Natural killer cell (primary cell): ENCODE results near the gene TTC7B. TPM values are rescaled to one million over a fixed set of nuclear protein-coding genes. Genes with fewer than 3 reads are reported as not detected.

ENCODE experiments used
- ATAC-seq, 3 donors: fragments of 150-1000 bp in 2 of 3; fragments of 200-7000 bp in 1 of 3; cut with Tn5 transposase; 1 replicate in 1 of 3; 2 replicates in 2 of 3; pipeline ENCODE4 v1.10.0; 2021; ENCODE audit warnings: mild to moderate bottlenecking in 2 of 3, moderate library complexity in 2 of 3
- DNase-seq, 2 donors: peaks; one replicate each; pipeline versions ENCODE4 v3.0.0 to v3.0.0-alpha.2; 2013 to 2021; ENCODE audit warnings: mixed read lengths in 1 of 2
- H3K27ac ChIP-seq: one replicate; pipeline ENCODE4 v1.5.1; 2013; ENCODE audit warnings: mild to moderate bottlenecking, low read length
- H3K27me3 ChIP-seq: one replicate; pipeline ENCODE4 v1.6.1; 2013; ENCODE audit warnings: low read length; ENCODE audit not compliant: control insufficient read depth, insufficient read depth
- H3K36me3 ChIP-seq: one replicate; pipeline ENCODE4 v1.6.1; 2013; ENCODE audit warnings: low read length; ENCODE audit not compliant: control insufficient read depth, insufficient read depth
- H3K4me1 ChIP-seq: one replicate; pipeline ENCODE4 v1.6.1; 2013; ENCODE audit warnings: low read length; ENCODE audit not compliant: control insufficient read depth, insufficient read depth
- H3K4me3 ChIP-seq: one replicate; pipeline ENCODE4 v1.5.1; 2013; ENCODE audit warnings: low read length
- H3K9me3 ChIP-seq: one replicate; pipeline ENCODE4 v1.6.1; 2013; ENCODE audit warnings: low read length; ENCODE audit not compliant: control insufficient read depth, insufficient read depth
- H3K27ac Mint-ChIP-seq, 2 donors: one replicate each; pipeline ENCODE4 v1.8.0; 2022; ENCODE audit warnings: mild to moderate bottlenecking in 2 of 2, mixed read lengths in 2 of 2, moderate library complexity in 1 of 2
- H3K27me3 Mint-ChIP-seq, 2 donors: one replicate each; pipeline ENCODE4 v1.8.0; 2022; ENCODE audit warnings: low read depth in 2 of 2, mixed read lengths in 2 of 2
- H3K36me3 Mint-ChIP-seq: one replicate; pipeline ENCODE4 v1.8.0; 2022; ENCODE audit warnings: mixed read lengths
- H3K4me1 Mint-ChIP-seq, 2 donors: one replicate each; pipeline ENCODE4 v1.8.0; 2022; ENCODE audit warnings: mixed read lengths in 2 of 2
- H3K4me3 Mint-ChIP-seq: one replicate; pipeline ENCODE4 v1.8.0; 2022; ENCODE audit warnings: mild to moderate bottlenecking, moderate library complexity, mixed read lengths
- H3K9me3 Mint-ChIP-seq, 2 donors: one replicate each; pipeline ENCODE4 v1.8.0; 2022; ENCODE audit warnings: mixed read lengths in 2 of 2
- CTCF ChIP-seq: fragments of 200-600 bp; IDR thresholded peaks from one replicate; pipeline ENCODE4 v1.8.0; 2022; ENCODE audit warnings: antibody characterized with exemption
- WGBS: methylation state at CpG from one replicate; pipeline ENCODE4 v1.1.7; 2013; ENCODE audit warnings: missing lambda C conversion rate; ENCODE audit not compliant: insufficient coverage; 5-methylcytosine and 5-hydroxymethylcytosine counted together
- intact Hi-C: fragments of 100-400 bp; cut with micrococcal nuclease; formaldehyde crosslinking; loops from one replicate; pipeline ENCODE4 v1.14.2; 2022
- total RNA-seq, 4 donors: library from RNA; stranded (reverse); fragments of 120-200 nt in 1 of 4; gene quantifications; one replicate each; pipeline versions ENCODE4 v1.2.3 to v1.2.4, GENCODE V29; 2013 to 2022

TTC7B gene
- total RNA-seq, 3 donors from 2014 or later (not counting 1 experiment from before 2014, with no cell fraction given), result 1.7 to 17.2 (median 5.9) TPM

DNA sequence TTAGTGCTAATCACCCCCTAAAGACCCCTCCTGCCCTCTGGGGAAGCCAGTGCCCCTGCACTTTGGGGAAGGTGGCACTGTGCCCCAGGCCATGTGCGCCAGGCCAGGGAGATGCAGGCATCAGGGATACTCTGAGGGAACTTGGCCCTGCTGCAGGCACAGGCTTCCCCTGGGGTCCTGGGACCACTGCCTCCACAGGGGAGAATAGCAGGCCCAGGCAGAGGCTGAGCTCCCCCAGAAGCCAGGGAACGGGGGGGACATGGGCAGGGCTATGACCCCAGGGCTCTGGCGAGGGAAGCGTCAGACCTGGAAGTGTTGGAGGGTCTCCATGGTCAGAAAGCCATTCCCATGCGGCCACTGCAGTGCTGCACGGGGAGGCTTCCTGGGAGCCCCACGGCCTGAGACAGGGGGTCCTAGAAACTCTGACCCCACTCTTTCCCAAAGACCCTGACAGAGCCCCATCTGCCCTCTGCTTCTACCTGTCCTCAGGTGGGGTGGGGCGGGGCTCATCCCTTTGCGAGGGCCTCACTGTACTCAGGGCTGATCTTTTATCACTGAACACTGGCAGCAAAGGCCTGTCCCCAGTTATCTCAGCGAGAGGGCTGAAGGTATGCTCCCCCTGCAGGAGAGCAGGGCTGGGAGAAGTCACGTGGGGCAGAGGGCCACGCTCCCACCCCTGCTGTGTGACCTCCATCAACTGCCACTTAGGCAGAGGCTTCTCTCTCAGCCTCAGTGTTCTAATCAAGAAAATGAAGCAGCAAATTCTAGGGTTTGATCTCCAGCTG is 259.4 kb downstream of the TTC7B start:
- ATAC-seq (no peak), DNase-seq (no peak)
- no peaks in the 10 kb centered on the region for H3K27me3 Mint-ChIP-seq
- Histone ChIP-seq H3K9me3 (no peaks in the 10 kb centered on the region), H3K4me3 (no peak overlapping the region), H3K36me3 (no peaks in the 10 kb centered on the region), H3K4me1 (peaks cover 3% of the 10 kb centered on the region), H3K27ac (no peak overlapping the region), H3K27me3 (no peaks in the 10 kb centered on the region)
- no peak overlapping the region for H3K27ac Mint-ChIP-seq
- H3K4me3 Mint-ChIP-seq, result no peak overlapping the region
- no peaks in the 10 kb centered on the region for H3K4me1 Mint-ChIP-seq
- H3K9me3 Mint-ChIP-seq, result no peaks in the 10 kb centered on the region
- 85% methylated on average over 12 of the region's 12 CpGs for WGBS
- H3K36me3 Mint-ChIP-seq, result no peaks in the 10 kb centered on the region
- TF ChIP-seq CTCF, result no peak
- intact Hi-C loops, result no loop called here

- H3K4me1 Mint-ChIP-seq, result no peaks in the 10 kb centered on the region
- Histone ChIP-seq H3K36me3 (no peaks in the 10 kb centered on the region), H3K27ac (no peak overlapping the region), H3K9me3 (no peaks in the 10 kb centered on the region), H3K27me3 (no peaks in the 10 kb centered on the region), H3K4me3 (no peak overlapping the region), H3K4me1 (peaks cover 3% of the 10 kb centered on the region)
- no peak overlapping the region for H3K4me3 Mint-ChIP-seq
- H3K36me3 Mint-ChIP-seq, result no peaks in the 10 kb centered on the region
- ATAC-seq, result no peak
- H3K9me3 Mint-ChIP-seq, result no peaks in the 10 kb centered on the region
- 69% methylated on average over 17 of the region's 17 CpGs for WGBS
- DNase-seq, result no peak
- H3K27me3 Mint-ChIP-seq, result no peaks in the 10 kb centered on the region
- no peak for TF ChIP-seq CTCF
- intact Hi-C loops, result no loop called here
- H3K27ac Mint-ChIP-seq, result peak overlapping the region in 1 of 2 donors; percentile 36
These were observed 260.2 kb downstream of the TTC7B start for GRCh38 chr14:90556012-90556477.

DNA sequence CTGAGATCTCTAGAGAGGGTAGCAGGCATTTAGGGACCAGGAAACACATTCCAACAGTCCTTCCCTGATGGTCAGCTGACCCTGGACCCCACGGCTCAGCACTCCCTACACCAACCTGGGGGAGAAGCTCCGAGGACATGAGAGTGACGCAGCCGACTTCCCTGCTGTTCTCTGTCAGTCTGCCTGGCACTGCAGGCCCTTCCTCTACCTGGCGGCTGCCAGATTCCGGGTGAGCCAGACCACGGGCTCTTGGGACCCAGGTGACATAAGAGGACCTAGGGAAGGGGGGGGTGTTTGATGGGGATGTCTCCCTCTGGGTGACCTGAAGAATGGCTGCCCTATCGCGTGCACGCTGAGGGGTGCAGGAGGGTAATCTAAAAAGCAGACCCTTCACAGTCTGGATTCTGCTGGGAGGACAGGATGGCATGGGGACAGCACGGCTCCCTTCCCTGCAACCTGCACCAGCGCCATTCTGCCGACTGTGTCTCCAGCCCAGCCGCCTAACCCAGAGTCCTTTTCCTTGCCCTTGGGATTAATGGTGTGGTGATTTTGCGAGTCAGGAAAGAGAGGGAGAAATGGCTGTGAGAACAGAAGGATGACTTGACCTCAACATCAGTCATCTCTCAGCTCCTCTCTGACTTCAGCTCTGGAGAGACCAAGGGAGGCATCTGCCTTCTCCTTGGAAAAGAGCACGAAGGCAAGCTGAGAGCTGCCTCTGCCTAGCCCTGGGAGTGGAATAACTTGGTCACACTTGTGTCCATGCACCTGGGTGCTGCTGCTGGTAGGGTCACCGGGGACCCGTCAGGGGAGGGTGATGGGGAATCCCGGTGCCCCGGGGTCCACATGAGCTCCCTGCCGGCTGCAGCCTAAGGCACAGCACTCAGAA is 260.9 kb downstream of the TTC7B start:
- H3K4me3 Mint-ChIP-seq, result no peak overlapping the region

More for the DNA sequence above, 260.9 kb downstream of the TTC7B start:
- H3K9me3 Mint-ChIP-seq, result no peaks in the 10 kb centered on the region
- no peaks in the 10 kb centered on the region for H3K27me3 ChIP-seq
- H3K27ac Mint-ChIP-seq, result peak overlapping the region in 1 of 2 donors; percentile 36
- intact Hi-C loops, result no loop called here
- no peaks in the 10 kb centered on the region for H3K4me1 Mint-ChIP-seq
- DNase-seq (no peak), ATAC-seq (no peak)
- H3K4me1 ChIP-seq, result peaks cover 3% of the 10 kb centered on the region
- no peaks in the 10 kb centered on the region for H3K27me3 Mint-ChIP-seq
- no peaks in the 10 kb centered on the region for H3K36me3 ChIP-seq
- no peak overlapping the region for H3K27ac ChIP-seq
- no peak overlapping the region for H3K4me3 ChIP-seq
- H3K9me3 ChIP-seq, result no peaks in the 10 kb centered on the region
- no peaks in the 10 kb centered on the region for H3K36me3 Mint-ChIP-seq
- 82% methylated on average over 20 of the region's 21 CpGs for WGBS
- no peak for TF ChIP-seq CTCF
